Neural progenitor cell (in vitro differentiated cells): ENCODE data around the gene NDUFV1. TPM values are rescaled to one million over a fixed set of nuclear protein-coding genes. Genes with fewer than 3 reads are reported as not detected.
"Not testable (repeated sequence)": the region's sequence is repeated elsewhere in the genome, so short reads cannot be mapped to it uniquely, and the experiment has no call there.

ENCODE experiments used
- DNase-seq: peaks from one replicate; pipeline ENCODE4 v3.0.0-alpha.2; 2016; ENCODE audit warnings: low spot score
- H2AFZ ChIP-seq: fragments of 200-600 bp; sonication (generic); replicated peaks from 2 replicates; pipeline ENCODE4 v1.6.1; 2016; ENCODE audit warnings: antibody characterized with exemption
- H3F3A ChIP-seq: fragments of 200-600 bp; sonication (generic); 2 replicates; pipeline ENCODE4 v1.6.1; 2016; ENCODE audit warnings: antibody characterized with exemption, low read depth
- H3K27ac ChIP-seq: fragments of 200-600 bp; sonication (generic); 2 replicates; pipeline ENCODE4 v1.5.1; 2016; ENCODE audit warnings: mild to moderate bottlenecking
- H3K27me3 ChIP-seq: fragments of 200-600 bp; sonication (generic); 2 replicates; pipeline ENCODE4 v1.6.1; 2016; ENCODE audit warnings: mild to moderate bottlenecking, moderate library complexity
- H3K36me3 ChIP-seq: fragments of 200-600 bp; sonication (generic); 2 replicates; pipeline ENCODE4 v1.5.1; 2016
- H3K4me1 ChIP-seq: fragments of 200-600 bp; sonication (generic); 2 replicates; pipeline ENCODE4 v1.6.1; 2016; ENCODE audit warnings: mixed run types
- H3K4me2 ChIP-seq: fragments of 200-600 bp; sonication (generic); 2 replicates; pipeline ENCODE4 v1.6.1; 2016
- H3K4me3 ChIP-seq: fragments of 200-600 bp; sonication (generic); 2 replicates; pipeline ENCODE4 v1.5.1; 2016
- H3K79me2 ChIP-seq: fragments of 200-600 bp; sonication (generic); 2 replicates; pipeline ENCODE4 v1.6.1; 2016; ENCODE audit warnings: low read depth
- H3K9ac ChIP-seq: fragments of 200-600 bp; sonication (generic); 2 replicates; pipeline ENCODE4 v1.6.1; 2016
- H3K9me3 ChIP-seq: fragments of 200-600 bp; sonication (generic); 2 replicates; pipeline ENCODE4 v1.5.1; 2016; ENCODE audit warnings: low read depth
- H4K20me1 ChIP-seq: fragments of 200-600 bp; sonication (generic); 2 replicates; pipeline ENCODE4 v1.6.1; 2016; ENCODE audit warnings: low read depth
- H3K27ac Mint-ChIP-seq: 3 replicates; pipeline ENCODE4 v1.8.0; 2021; ENCODE audit warnings: mixed read lengths
- H3K27me3 Mint-ChIP-seq: 2 replicates; pipeline ENCODE4 v1.8.0; 2022; ENCODE audit warnings: low read depth, mild to moderate bottlenecking, inconsistent platforms, moderate library complexity, mixed read lengths; ENCODE audit not compliant: insufficient read depth
- H3K36me3 Mint-ChIP-seq: 3 replicates; pipeline ENCODE4 v1.8.0; 2021; ENCODE audit warnings: mixed read lengths
- H3K4me1 Mint-ChIP-seq: 3 replicates; pipeline ENCODE4 v1.8.0; 2021; ENCODE audit warnings: mixed read lengths
- H3K4me3 Mint-ChIP-seq: 3 replicates; pipeline ENCODE4 v1.8.0; 2021; ENCODE audit warnings: mild to moderate bottlenecking, moderate library complexity, mixed read lengths
- H3K9me3 Mint-ChIP-seq: 3 replicates; pipeline ENCODE4 v1.8.0; 2020; ENCODE audit warnings: mixed read lengths
- total RNA-seq: library from RNA; depleted of rRNA; stranded (reverse); fragments of >200 nt; gene quantifications from 2 replicates; pipeline ENCODE4 v1.2.3, GENCODE V29; 2015; ENCODE audit warnings: low replicate concordance

Gene NDUFV1
- total RNA-seq, 1 donor from 2014 or later = 71.0 TPM

GRCh38 chr11:67620621-67621020 lies 13.9 kb downstream of the NDUFV1 start:
- Histone ChIP-seq H4K20me1 (peaks cover 25% of the 10 kb centered on the region), H3K79me2 (peaks cover 31% of the 10 kb centered on the region), H3K4me1 (peaks cover 16% of the 10 kb centered on the region), H3K4me3 (peak overlapping the region; percentile 76), H3F3A (peaks cover 44% of the 10 kb centered on the region), H3K9ac (peak overlapping the region; percentile 52), H3K4me2 (peak overlapping the region; percentile 79)
- DNase-seq = peak; percentile 80
- not testable (repeated sequence) for H2AFZ ChIP-seq, H3K9me3 Mint-ChIP-seq, H3K27me3 ChIP-seq, H3K36me3 ChIP-seq, H3K9me3 ChIP-seq, H3K27ac ChIP-seq
- Mint-ChIP-seq H3K36me3 (peaks cover 13% of the 10 kb centered on the region), H3K27me3 (peaks cover 29% of the 10 kb centered on the region), H3K4me3 (peak overlapping the region; percentile 92), H3K4me1 (peaks cover 37% of the 10 kb centered on the region), H3K27ac (peak overlapping the region; percentile 61)

GRCh38 chr11:67621928-67622327 lies 15.2 kb downstream of the NDUFV1 start:
- H3K27me3 ChIP-seq, H2AFZ ChIP-seq, H3K9me3 Mint-ChIP-seq, H3K9ac ChIP-seq, DNase-seq, H3K9me3 ChIP-seq, H3K36me3 ChIP-seq, H3K27ac ChIP-seq: not testable (repeated sequence)
- Histone ChIP-seq H3K4me2 (peak overlapping the region; percentile 79), H3K4me1 (peaks cover 10% of the 10 kb centered on the region), H4K20me1 (peaks cover 25% of the 10 kb centered on the region), H3K79me2 (peaks cover 31% of the 10 kb centered on the region), H3F3A (peaks cover 54% of the 10 kb centered on the region), H3K4me3 (peak overlapping the region; percentile 76)
- H3K4me3 Mint-ChIP-seq = peak overlapping the region; percentile 92
- peaks cover 30% of the 10 kb centered on the region for H3K27me3 Mint-ChIP-seq
- H3K4me1 Mint-ChIP-seq = peaks cover 38% of the 10 kb centered on the region
- H3K36me3 Mint-ChIP-seq = peaks cover 21% of the 10 kb centered on the region
- peak overlapping the region; percentile 46 for H3K27ac Mint-ChIP-seq

- Histone ChIP-seq H3F3A (peaks cover 64% of the 10 kb centered on the region), H3K4me3 (peak overlapping the region; percentile 76), H3K79me2 (peaks cover 31% of the 10 kb centered on the region), H4K20me1 (peaks cover 25% of the 10 kb centered on the region), H3K4me2 (peak overlapping the region; percentile 79)
- H2AFZ ChIP-seq, H3K9me3 Mint-ChIP-seq, H3K27ac Mint-ChIP-seq, DNase-seq, H3K9ac ChIP-seq, H3K36me3 ChIP-seq, H3K27me3 ChIP-seq, H3K27ac ChIP-seq, H3K4me1 ChIP-seq, H3K9me3 ChIP-seq: not testable (repeated sequence)
- Mint-ChIP-seq H3K4me1 (peaks cover 29% of the 10 kb centered on the region), H3K36me3 (peaks cover 23% of the 10 kb centered on the region), H3K27me3 (peaks cover 30% of the 10 kb centered on the region), H3K4me3 (peak overlapping the region; percentile 92)
These were observed 16.2 kb downstream of the NDUFV1 start for GRCh38 chr11:67622905-67623304.

- not testable (repeated sequence) for H3K27me3 ChIP-seq, H3K9ac ChIP-seq
- peaks cover 21% of the 10 kb centered on the region for H3K36me3 Mint-ChIP-seq
These were observed 17.1 kb downstream of the NDUFV1 start for GRCh38 chr11:67623795-67624194.

GRCh38 chr11:67626131-67626833 lies 19.5 kb downstream of the NDUFV1 start:
- H3K36me3 ChIP-seq, H3K9ac ChIP-seq, H3K27me3 ChIP-seq, H3K4me3 ChIP-seq, H3K9me3 Mint-ChIP-seq, H3K4me1 ChIP-seq, DNase-seq, H3K4me2 ChIP-seq, H2AFZ ChIP-seq, H3K9me3 ChIP-seq, H3K4me3 Mint-ChIP-seq: not testable (repeated sequence)
- peaks cover 79% of the 10 kb centered on the region for H3F3A ChIP-seq
- Mint-ChIP-seq H3K36me3 (peaks cover 16% of the 10 kb centered on the region), H3K4me1 (peaks cover 23% of the 10 kb centered on the region), H3K27ac (peak overlapping the region; percentile 14), H3K27me3 (peaks cover 11% of the 10 kb centered on the region)
- H4K20me1 ChIP-seq = peaks cover 19% of the 10 kb centered on the region
- H3K27ac ChIP-seq = peak overlapping the region; percentile 26
- peaks cover 17% of the 10 kb centered on the region for H3K79me2 ChIP-seq

More at GRCh38 chr11:67623795-67624194, 17.1 kb downstream of the NDUFV1 start:
- not testable (repeated sequence) for H3K27ac Mint-ChIP-seq, H2AFZ ChIP-seq, H3K36me3 ChIP-seq, DNase-seq, H3K9me3 Mint-ChIP-seq, H3K4me1 ChIP-seq, H3K4me3 ChIP-seq, H3K9me3 ChIP-seq
- Histone ChIP-seq H4K20me1 (peaks cover 25% of the 10 kb centered on the region), H3K4me2 (peak overlapping the region; percentile 52), H3F3A (peaks cover 73% of the 10 kb centered on the region), H3K79me2 (peaks cover 31% of the 10 kb centered on the region), H3K27ac (peak overlapping the region; percentile 49)
- H3K4me3 Mint-ChIP-seq = peak overlapping the region; percentile 22
- H3K27me3 Mint-ChIP-seq = peaks cover 27% of the 10 kb centered on the region
- peaks cover 26% of the 10 kb centered on the region for H3K4me1 Mint-ChIP-seq
